PFSK-1 (cell line): ENCODE results near the gene DCAF5.

Source experiments
- FOXP2 ChIP-seq: optimal IDR thresholded peaks from 2 replicates; pipeline ENCODE3; 2011; ENCODE audit warnings: borderline replicate concordance, control low read depth, inconsistent platforms; ENCODE audit not compliant: insufficient read depth; ENCODE audit errors: extremely low read length, extremely low read depth
- POLR2AphosphoS5 ChIP-seq: IDR thresholded peaks from 2 replicates; pipeline ENCODE4 v1.6.1; 2012; ENCODE audit warnings: low read depth, mild to moderate bottlenecking, control low read depth, low read length, moderate library complexity
- SIN3A ChIP-seq: IDR thresholded peaks from 2 replicates; pipeline ENCODE4 v1.6.1; 2012; ENCODE audit warnings: mild to moderate bottlenecking, low read length, moderate library complexity, borderline replicate concordance; ENCODE audit not compliant: insufficient read depth
- TAF1 ChIP-seq: IDR thresholded peaks from 2 replicates; pipeline ENCODE4 v1.6.1; 2012; ENCODE audit warnings: low read length, control low read depth, borderline replicate concordance; ENCODE audit not compliant: insufficient read depth
- TF ChIP-seq, protein P1 (sequence below), 2 experiments: IDR thresholded peaks; 2 replicates each; pipeline versions ENCODE4 v1.6.1 to v1.8.0; 2011 to 2012; ENCODE audit warnings: low read depth in 2 of 2, low read length in 2 of 2, control low read depth in 1 of 2, inconsistent platforms in 1 of 2, mild to moderate bottlenecking in 1 of 2, moderate library complexity in 1 of 2; ENCODE audit not compliant: insufficient read depth in 1 of 2

DNA sequence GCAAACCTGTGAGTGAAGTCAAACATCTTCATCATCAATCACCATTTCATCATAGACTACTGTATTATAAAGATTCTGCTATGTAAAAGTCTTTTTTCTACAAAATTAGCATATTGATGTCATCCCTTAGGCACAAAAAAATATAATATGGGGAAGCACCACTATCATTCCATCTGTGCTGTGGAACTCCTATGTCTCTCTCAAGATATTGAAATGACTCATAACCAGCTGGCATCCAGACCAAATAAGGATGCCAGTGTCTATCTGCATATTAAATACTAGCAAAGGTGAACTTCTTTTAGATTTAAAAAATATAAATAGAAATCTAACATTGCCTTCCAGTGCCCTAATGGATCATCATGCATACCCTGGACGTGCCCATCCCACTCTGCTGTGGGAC is 17.9 kb upstream of the DCAF5 start:
- no peak for TF ChIP-seq POLR2AphosphoS5
- TF ChIP-seq TAF1, result no peak
- TF ChIP-seq, protein P1, sequence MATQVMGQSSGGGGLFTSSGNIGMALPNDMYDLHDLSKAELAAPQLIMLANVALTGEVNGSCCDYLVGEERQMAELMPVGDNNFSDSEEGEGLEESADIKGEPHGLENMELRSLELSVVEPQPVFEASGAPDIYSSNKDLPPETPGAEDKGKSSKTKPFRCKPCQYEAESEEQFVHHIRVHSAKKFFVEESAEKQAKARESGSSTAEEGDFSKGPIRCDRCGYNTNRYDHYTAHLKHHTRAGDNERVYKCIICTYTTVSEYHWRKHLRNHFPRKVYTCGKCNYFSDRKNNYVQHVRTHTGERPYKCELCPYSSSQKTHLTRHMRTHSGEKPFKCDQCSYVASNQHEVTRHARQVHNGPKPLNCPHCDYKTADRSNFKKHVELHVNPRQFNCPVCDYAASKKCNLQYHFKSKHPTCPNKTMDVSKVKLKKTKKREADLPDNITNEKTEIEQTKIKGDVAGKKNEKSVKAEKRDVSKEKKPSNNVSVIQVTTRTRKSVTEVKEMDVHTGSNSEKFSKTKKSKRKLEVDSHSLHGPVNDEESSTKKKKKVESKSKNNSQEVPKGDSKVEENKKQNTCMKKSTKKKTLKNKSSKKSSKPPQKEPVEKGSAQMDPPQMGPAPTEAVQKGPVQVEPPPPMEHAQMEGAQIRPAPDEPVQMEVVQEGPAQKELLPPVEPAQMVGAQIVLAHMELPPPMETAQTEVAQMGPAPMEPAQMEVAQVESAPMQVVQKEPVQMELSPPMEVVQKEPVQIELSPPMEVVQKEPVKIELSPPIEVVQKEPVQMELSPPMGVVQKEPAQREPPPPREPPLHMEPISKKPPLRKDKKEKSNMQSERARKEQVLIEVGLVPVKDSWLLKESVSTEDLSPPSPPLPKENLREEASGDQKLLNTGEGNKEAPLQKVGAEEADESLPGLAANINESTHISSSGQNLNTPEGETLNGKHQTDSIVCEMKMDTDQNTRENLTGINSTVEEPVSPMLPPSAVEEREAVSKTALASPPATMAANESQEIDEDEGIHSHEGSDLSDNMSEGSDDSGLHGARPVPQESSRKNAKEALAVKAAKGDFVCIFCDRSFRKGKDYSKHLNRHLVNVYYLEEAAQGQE (IDR thresholded peaks at IDR 0.05; ENCODE audit: insufficient read depth in 1 of 2, low read depth in 2 of 2, low read length in 2 of 2), result no peak
- TF ChIP-seq SIN3A, result no peak
- no peak for TF ChIP-seq FOXP2
